Measurements from ENCODE around the gene ECSCR.
"Not testable (repeated sequence)": the region's sequence is repeated elsewhere in the genome, so short reads cannot be mapped to it uniquely, and the experiment has no call there.

Gene ECSCR

GRCh38 chr5:139451176-139451575 lies 11.4 kb downstream of the ECSCR start:
- no peak overlapping the region for H3K4me3 ChIP-seq (ENCODE audit: control insufficient read depth, low read depth, low read length)
- no peak for DNase-seq (ENCODE audit: low read depth)
- no peak for TF ChIP-seq CTCF (IDR thresholded peaks at IDR 0.05; ENCODE audit: control insufficient read depth, insufficient read depth, low read depth, low read length, missing control alignments)

- TF ChIP-seq CTCF (IDR thresholded peaks at IDR 0.05; ENCODE audit: control insufficient read depth, insufficient read depth, low read depth, low read length, missing control alignments), result no peak
- no peak for DNase-seq (ENCODE audit: low read depth)
- H3K4me3 ChIP-seq (ENCODE audit: control insufficient read depth, low read depth, low read length), result no peak overlapping the region
Observed at GRCh38 chr5:139446956-139447779, 15.4 kb downstream of the ECSCR start.

- DNase-seq (ENCODE audit: low read depth), result no peak
- no peak for TF ChIP-seq CTCF (IDR thresholded peaks at IDR 0.05; ENCODE audit: control insufficient read depth, insufficient read depth, low read depth, low read length, missing control alignments)
Observed at GRCh38 chr5:139445325-139446170, 17.0 kb downstream of the ECSCR start.

GRCh38 chr5:139443831-139444453 lies 18.6 kb downstream of the ECSCR start:
- no peak for DNase-seq (ENCODE audit: low read depth)
- TF ChIP-seq CTCF (IDR thresholded peaks at IDR 0.05; ENCODE audit: control insufficient read depth, insufficient read depth, low read depth, low read length, missing control alignments), result no peak
- no peak overlapping the region for H3K4me3 ChIP-seq (ENCODE audit: control insufficient read depth, low read depth, low read length)

More at GRCh38 chr5:139445325-139446170, 17.0 kb downstream of the ECSCR start:
- H3K4me3 ChIP-seq (ENCODE audit: control insufficient read depth, low read depth, low read length), result no peak overlapping the region

- not testable (repeated sequence) for DNase-seq (ENCODE audit: low read depth); H3K4me3 ChIP-seq (ENCODE audit: control insufficient read depth, low read depth, low read length)
Observed at GRCh38 chr5:139440416-139440815, 22.1 kb downstream of the ECSCR start.

- H3K4me3 ChIP-seq (ENCODE audit: control insufficient read depth, low read depth, low read length), result peak within 1 kb of the TSS; percentile 77
- DNase-seq (ENCODE audit: low read depth), result peak; percentile 55
- TF ChIP-seq CTCF (IDR thresholded peaks at IDR 0.05; ENCODE audit: control insufficient read depth, insufficient read depth, low read depth, low read length, missing control alignments), result no peak
Observed at GRCh38 chr5:139439013-139439903, 23.3 kb downstream of the ECSCR start, which contains the start of gene DNAJC18. Gene DNAJC18, minus strand, starts transcription at chr5:139439525. Its CDS starts 80 bp downstream, at chr5:139439445.

All from AG09309 (cell line).